Measurements from ENCODE around the gene TTI1. TPM values are rescaled to one million over a fixed set of nuclear protein-coding genes. Genes with fewer than 3 reads are reported as not detected.
A peak's percentile ranks its signal among the peaks of the same experiment; 100 is the strongest.

Gene TTI1
- total and polyA plus RNA-seq, 2 of the 13 experiments (the other 11 are each of a cell fraction or from before 2014, with no cell fraction given): 22.9 to 39.8 TPM

DNA sequence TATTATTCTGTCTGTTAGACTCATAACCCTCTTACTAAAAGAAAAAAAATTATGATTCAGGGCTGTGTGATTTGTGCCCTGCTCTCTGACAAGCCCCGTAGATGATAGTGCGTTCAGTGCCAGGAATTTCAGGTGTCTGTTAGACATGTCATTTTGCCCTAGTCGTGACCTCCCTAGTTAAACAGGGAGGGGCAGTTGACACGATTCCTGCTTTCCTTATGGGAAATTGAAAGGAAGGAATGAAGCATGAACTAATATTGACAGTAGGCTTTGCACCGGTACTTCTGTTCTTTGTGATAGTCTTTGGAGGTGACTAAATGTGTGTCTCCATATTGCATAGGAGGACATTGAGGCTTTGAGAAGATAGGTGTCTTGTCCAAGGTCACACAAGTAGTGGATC is 26.6 kb upstream of the TTI1 start (continued):
- TF ChIP-seq, protein P1, sequence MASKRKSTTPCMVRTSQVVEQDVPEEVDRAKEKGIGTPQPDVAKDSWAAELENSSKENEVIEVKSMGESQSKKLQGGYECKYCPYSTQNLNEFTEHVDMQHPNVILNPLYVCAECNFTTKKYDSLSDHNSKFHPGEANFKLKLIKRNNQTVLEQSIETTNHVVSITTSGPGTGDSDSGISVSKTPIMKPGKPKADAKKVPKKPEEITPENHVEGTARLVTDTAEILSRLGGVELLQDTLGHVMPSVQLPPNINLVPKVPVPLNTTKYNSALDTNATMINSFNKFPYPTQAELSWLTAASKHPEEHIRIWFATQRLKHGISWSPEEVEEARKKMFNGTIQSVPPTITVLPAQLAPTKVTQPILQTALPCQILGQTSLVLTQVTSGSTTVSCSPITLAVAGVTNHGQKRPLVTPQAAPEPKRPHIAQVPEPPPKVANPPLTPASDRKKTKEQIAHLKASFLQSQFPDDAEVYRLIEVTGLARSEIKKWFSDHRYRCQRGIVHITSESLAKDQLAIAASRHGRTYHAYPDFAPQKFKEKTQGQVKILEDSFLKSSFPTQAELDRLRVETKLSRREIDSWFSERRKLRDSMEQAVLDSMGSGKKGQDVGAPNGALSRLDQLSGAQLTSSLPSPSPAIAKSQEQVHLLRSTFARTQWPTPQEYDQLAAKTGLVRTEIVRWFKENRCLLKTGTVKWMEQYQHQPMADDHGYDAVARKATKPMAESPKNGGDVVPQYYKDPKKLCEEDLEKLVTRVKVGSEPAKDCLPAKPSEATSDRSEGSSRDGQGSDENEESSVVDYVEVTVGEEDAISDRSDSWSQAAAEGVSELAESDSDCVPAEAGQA (IDR thresholded peaks at IDR 0.05; ENCODE audit: low read depth): no peak; the same call in 1 of the 2 replicates
- TF ChIP-seq, protein P1 (CRISPR knock-in tag; IDR thresholded peaks at IDR 0.05; ENCODE audit: borderline replicate concordance): no peak
- TF ChIP-seq, protein P2, sequence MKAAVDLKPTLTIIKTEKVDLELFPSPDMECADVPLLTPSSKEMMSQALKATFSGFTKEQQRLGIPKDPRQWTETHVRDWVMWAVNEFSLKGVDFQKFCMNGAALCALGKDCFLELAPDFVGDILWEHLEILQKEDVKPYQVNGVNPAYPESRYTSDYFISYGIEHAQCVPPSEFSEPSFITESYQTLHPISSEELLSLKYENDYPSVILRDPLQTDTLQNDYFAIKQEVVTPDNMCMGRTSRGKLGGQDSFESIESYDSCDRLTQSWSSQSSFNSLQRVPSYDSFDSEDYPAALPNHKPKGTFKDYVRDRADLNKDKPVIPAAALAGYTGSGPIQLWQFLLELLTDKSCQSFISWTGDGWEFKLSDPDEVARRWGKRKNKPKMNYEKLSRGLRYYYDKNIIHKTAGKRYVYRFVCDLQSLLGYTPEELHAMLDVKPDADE (CRISPR knock-in tag; IDR thresholded peaks at IDR 0.05): no peak
- TF ChIP-seq U2AF2 (IDR thresholded peaks at IDR 0.05; ENCODE audit: low read depth, low read length) (no peak), ZNF652 (CRISPR knock-in tag; IDR thresholded peaks at IDR 0.05; ENCODE audit: borderline replicate concordance, low read depth) (no peak), ZKSCAN1 (IDR thresholded peaks at IDR 0.05; ENCODE audit: low read length) (no peak), ZFYVE20 (CRISPR knock-in tag; IDR thresholded peaks at IDR 0.05; ENCODE audit: borderline replicate concordance, low read depth) (no peak), SALL1 (CRISPR knock-in tag; IDR thresholded peaks at IDR 0.05) (no peak), ZNF547 (CRISPR knock-in tag; IDR thresholded peaks at IDR 0.05) (no peak), ZBTB21 (CRISPR knock-in tag; IDR thresholded peaks at IDR 0.05) (no peak), NFKB2 (CRISPR knock-in tag; IDR thresholded peaks at IDR 0.05; ENCODE audit: borderline replicate concordance) (no peak), EP300 (IDR thresholded peaks at IDR 0.05; ENCODE audit: low read depth in 2 of 2, low read length in 2 of 2) (peak in 1 of 2 experiments; percentile 60; a peak in 1 of 4 replicates), EP300 (CRISPR knock-in tag; IDR thresholded peaks at IDR 0.05; ENCODE audit: borderline replicate concordance) (peak; percentile 93), KDM4B (CRISPR knock-in tag; IDR thresholded peaks at IDR 0.05) (no peak), SMAD1 (CRISPR knock-in tag; IDR thresholded peaks at IDR 0.05; ENCODE audit: borderline replicate concordance, low read depth) (no peak)
- TF ChIP-seq, protein P3, sequence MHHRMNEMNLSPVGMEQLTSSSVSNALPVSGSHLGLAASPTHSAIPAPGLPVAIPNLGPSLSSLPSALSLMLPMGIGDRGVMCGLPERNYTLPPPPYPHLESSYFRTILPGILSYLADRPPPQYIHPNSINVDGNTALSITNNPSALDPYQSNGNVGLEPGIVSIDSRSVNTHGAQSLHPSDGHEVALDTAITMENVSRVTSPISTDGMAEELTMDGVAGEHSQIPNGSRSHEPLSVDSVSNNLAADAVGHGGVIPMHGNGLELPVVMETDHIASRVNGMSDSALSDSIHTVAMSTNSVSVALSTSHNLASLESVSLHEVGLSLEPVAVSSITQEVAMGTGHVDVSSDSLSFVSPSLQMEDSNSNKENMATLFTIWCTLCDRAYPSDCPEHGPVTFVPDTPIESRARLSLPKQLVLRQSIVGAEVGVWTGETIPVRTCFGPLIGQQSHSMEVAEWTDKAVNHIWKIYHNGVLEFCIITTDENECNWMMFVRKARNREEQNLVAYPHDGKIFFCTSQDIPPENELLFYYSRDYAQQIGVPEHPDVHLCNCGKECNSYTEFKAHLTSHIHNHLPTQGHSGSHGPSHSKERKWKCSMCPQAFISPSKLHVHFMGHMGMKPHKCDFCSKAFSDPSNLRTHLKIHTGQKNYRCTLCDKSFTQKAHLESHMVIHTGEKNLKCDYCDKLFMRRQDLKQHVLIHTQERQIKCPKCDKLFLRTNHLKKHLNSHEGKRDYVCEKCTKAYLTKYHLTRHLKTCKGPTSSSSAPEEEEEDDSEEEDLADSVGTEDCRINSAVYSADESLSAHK (CRISPR knock-in tag; IDR thresholded peaks at IDR 0.05; ENCODE audit: borderline replicate concordance): no peak
- TF ChIP-seq, protein P4, sequence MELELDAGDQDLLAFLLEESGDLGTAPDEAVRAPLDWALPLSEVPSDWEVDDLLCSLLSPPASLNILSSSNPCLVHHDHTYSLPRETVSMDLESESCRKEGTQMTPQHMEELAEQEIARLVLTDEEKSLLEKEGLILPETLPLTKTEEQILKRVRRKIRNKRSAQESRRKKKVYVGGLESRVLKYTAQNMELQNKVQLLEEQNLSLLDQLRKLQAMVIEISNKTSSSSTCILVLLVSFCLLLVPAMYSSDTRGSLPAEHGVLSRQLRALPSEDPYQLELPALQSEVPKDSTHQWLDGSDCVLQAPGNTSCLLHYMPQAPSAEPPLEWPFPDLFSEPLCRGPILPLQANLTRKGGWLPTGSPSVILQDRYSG (CRISPR knock-in tag; IDR thresholded peaks at IDR 0.05): no peak
- TF ChIP-seq, protein P5, sequence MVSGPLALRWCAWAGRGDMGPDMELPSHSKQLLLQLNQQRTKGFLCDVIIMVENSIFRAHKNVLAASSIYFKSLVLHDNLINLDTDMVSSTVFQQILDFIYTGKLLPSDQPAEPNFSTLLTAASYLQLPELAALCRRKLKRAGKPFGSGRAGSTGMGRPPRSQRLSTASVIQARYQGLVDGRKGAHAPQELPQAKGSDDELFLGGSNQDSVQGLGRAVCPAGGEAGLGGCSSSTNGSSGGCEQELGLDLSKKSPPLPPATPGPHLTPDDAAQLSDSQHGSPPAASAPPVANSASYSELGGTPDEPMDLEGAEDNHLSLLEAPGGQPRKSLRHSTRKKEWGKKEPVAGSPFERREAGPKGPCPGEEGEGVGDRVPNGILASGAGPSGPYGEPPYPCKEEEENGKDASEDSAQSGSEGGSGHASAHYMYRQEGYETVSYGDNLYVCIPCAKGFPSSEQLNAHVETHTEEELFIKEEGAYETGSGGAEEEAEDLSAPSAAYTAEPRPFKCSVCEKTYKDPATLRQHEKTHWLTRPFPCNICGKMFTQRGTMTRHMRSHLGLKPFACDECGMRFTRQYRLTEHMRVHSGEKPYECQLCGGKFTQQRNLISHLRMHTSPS (CRISPR knock-in tag; IDR thresholded peaks at IDR 0.05; ENCODE audit: low read depth): no peak

Data from HepG2 (cell line).